Liver (tissue), 9 donors: Measurements from ENCODE around the gene KCNN1. TPM values are rescaled to one million over a fixed set of nuclear protein-coding genes. Genes with fewer than 3 reads are reported as not detected.

Experiments used
- DNase-seq: peaks from one replicate; pipeline ENCODE4 v3.0.0-alpha.2; 2017; ENCODE audit warnings: low spot score
- H3K27ac ChIP-seq, 2 donors: one replicate each; pipeline ENCODE4 v1.7.0; 2013; ENCODE audit warnings: inconsistent platforms in 2 of 2, low read length in 2 of 2, control low read depth in 1 of 2, low read depth in 1 of 2, mild to moderate bottlenecking in 1 of 2
- H3K27me3 ChIP-seq, 4 donors: one replicate each; pipeline versions ENCODE4 v1.6.1 to v1.7.0; 2013; ENCODE audit warnings: low read length in 3 of 4, inconsistent platforms in 1 of 4, mild to moderate bottlenecking in 1 of 4, moderate library complexity in 1 of 4; ENCODE audit not compliant: control insufficient read depth in 4 of 4, insufficient read depth in 4 of 4
- H3K36me3 ChIP-seq, 4 donors: one replicate each; pipeline versions ENCODE4 v1.6.1 to v1.7.0; 2013; ENCODE audit warnings: low read length in 3 of 4, mild to moderate bottlenecking in 3 of 4, low read depth in 1 of 4, moderate library complexity in 1 of 4; ENCODE audit not compliant: control insufficient read depth in 4 of 4, insufficient read depth in 3 of 4
- H3K4me1 ChIP-seq, 4 donors: one replicate each; pipeline versions ENCODE4 v1.6.1 to v1.7.0; 2013; ENCODE audit warnings: low read length in 3 of 4, mild to moderate bottlenecking in 3 of 4, moderate library complexity in 1 of 4; ENCODE audit not compliant: control insufficient read depth in 4 of 4, insufficient read depth in 4 of 4
- H3K4me3 ChIP-seq, 3 donors: one replicate each; pipeline versions ENCODE4 v1.6.1 to v1.7.0; 2013; ENCODE audit warnings: low read length in 3 of 3, control low read depth in 1 of 3, low read depth in 1 of 3, mild to moderate bottlenecking in 1 of 3
- H3K9ac ChIP-seq, 2 donors: one replicate each; pipeline ENCODE4 v1.7.0; 2013; ENCODE audit warnings: low read length in 2 of 2, mild to moderate bottlenecking in 2 of 2, moderate library complexity in 2 of 2, control low read depth in 1 of 2, low read depth in 1 of 2
- H3K9me3 ChIP-seq, 4 donors: one replicate each; pipeline versions ENCODE4 v1.6.1 to v1.7.0; 2013; ENCODE audit warnings: low read length in 3 of 4; ENCODE audit not compliant: control insufficient read depth in 4 of 4
- ATF3 ChIP-seq: IDR thresholded peaks from 2 replicates; pipeline ENCODE4 v1.6.1; 2016; ENCODE audit warnings: antibody characterized with exemption
- CTCF ChIP-seq: fragments of 150-350 bp; IDR thresholded peaks from 2 replicates; pipeline ENCODE4 v1.5.1; 2017; ENCODE audit warnings: improper control_type of control experiment, low read depth, low read length; ENCODE audit not compliant: missing input control
- EGR1 ChIP-seq, 2 donors: IDR thresholded peaks; 2 replicates each; pipeline ENCODE4 v1.6.1; 2016 to 2018; ENCODE audit warnings: antibody characterized with exemption in 2 of 2, low read depth in 2 of 2
- FOXA1 ChIP-seq: IDR thresholded peaks from 2 replicates; pipeline ENCODE4 v1.6.1; 2016; ENCODE audit warnings: antibody characterized with exemption
- FOXA2 ChIP-seq: IDR thresholded peaks from 2 replicates; pipeline ENCODE4 v1.6.1; 2016; ENCODE audit warnings: antibody characterized with exemption
- GABPA ChIP-seq, 2 donors: IDR thresholded peaks in 1 of 2; conservative IDR thresholded peaks in 1 of 2; 2 replicates each; pipeline ENCODE4 v1.6.1; 2016; ENCODE audit warnings: antibody characterized with exemption in 2 of 2, mild to moderate bottlenecking in 1 of 2, moderate library complexity in 1 of 2
- HNF4A ChIP-seq, 2 donors: conservative IDR thresholded peaks; 2 replicates each; pipeline ENCODE4 v1.6.1; 2016; ENCODE audit warnings: antibody characterized with exemption in 2 of 2, mild to moderate bottlenecking in 2 of 2
- JUND ChIP-seq, 2 donors: IDR thresholded peaks; 2 replicates each; pipeline ENCODE4 v1.6.1; 2016; ENCODE audit warnings: antibody characterized with exemption in 2 of 2
- MAX ChIP-seq: IDR thresholded peaks from 2 replicates; pipeline ENCODE4 v1.6.1; 2016; ENCODE audit warnings: antibody characterized with exemption
- NR2F2 ChIP-seq: IDR thresholded peaks from 2 replicates; pipeline ENCODE4 v1.6.1; 2016; ENCODE audit warnings: antibody characterized with exemption
- RAD21 ChIP-seq, 2 donors: IDR thresholded peaks; 2 replicates each; pipeline ENCODE4 v1.6.1; 2016; ENCODE audit warnings: antibody characterized with exemption in 2 of 2, mild to moderate bottlenecking in 2 of 2
- RXRA ChIP-seq, 2 donors: IDR thresholded peaks; 2 replicates each; pipeline ENCODE4 v1.6.1; 2017 to 2018; ENCODE audit warnings: antibody characterized with exemption in 2 of 2, mild to moderate bottlenecking in 1 of 2
- SP1 ChIP-seq: IDR thresholded peaks from 2 replicates; pipeline ENCODE4 v1.6.1; 2018; ENCODE audit warnings: antibody characterized with exemption, mild to moderate bottlenecking
- TAF1 ChIP-seq: conservative IDR thresholded peaks from 2 replicates; pipeline ENCODE4 v1.6.1; 2016; ENCODE audit warnings: antibody characterized with exemption, mild to moderate bottlenecking
- YY1 ChIP-seq: IDR thresholded peaks from 2 replicates; pipeline ENCODE4 v1.6.1; 2016; ENCODE audit warnings: antibody characterized with exemption, mild to moderate bottlenecking
- WGBS: extraction: QIAGEN DNeasy Blood & Tissue Kit; methylation state at CpG from one replicate; pipeline ENCODE4 v1.1.7; 2013; 5-methylcytosine and 5-hydroxymethylcytosine counted together
- polyA plus RNA-seq, 2 donors: library from polyadenylated mRNA; stranded (reverse) in 1 of 2; unstranded in 1 of 2; fragments of 200-250 nt in 1 of 2; fragments of >200 nt in 1 of 2; fragmentation: Nextera tagmentation in 1 of 2; extraction: Ambion mirVana in 1 of 2; gene quantifications; one replicate each; pipeline versions ENCODE4 v1.2.1 to v1.2.3, GENCODE V29; 2013 to 2015
- total RNA-seq, 2 donors: library from RNA; depleted of rRNA; stranded (reverse); fragments of >200 nt; gene quantifications; one replicate each; pipeline ENCODE4 v1.2.3, GENCODE V29; 2014
- TF ChIP-seq, protein P1 (sequence below): IDR thresholded peaks from 2 replicates; pipeline ENCODE4 v1.6.1; 2016; ENCODE audit warnings: antibody characterized with exemption, mild to moderate bottlenecking
- TF ChIP-seq, protein P2 (sequence below): IDR thresholded peaks from 2 replicates; pipeline ENCODE4 v1.6.1; 2016; ENCODE audit warnings: antibody characterized with exemption
- donor health status: healthy.
- donor health status: healthy.
- donor health status: healthy.
- donor health status: healthy.
- donor health status: healthy.

Gene KCNN1
- total and polyA plus RNA-seq, 4 donors = 0.05 to 0.08 (median 0.05) TPM; not detected in 1

GRCh38 chr19:17920527-17920926 lies 46.4 kb upstream of the KCNN1 start:
- no peak for DNase-seq
- TF ChIP-seq RAD21 (IDR thresholded peaks at IDR 0.05) (no peak), YY1 (no peak), EGR1 (IDR thresholded peaks at IDR 0.05; ENCODE audit: low read depth in 2 of 2) (no peak), FOXA2 (no peak), GABPA (IDR thresholded peaks at IDR 0.05 in 1 of 2, conservative IDR thresholded peaks at IDR 0.05 in 1 of 2) (no peak)

GRCh38 chr19:17922138-17922537 lies 44.8 kb upstream of the KCNN1 start:
- Histone ChIP-seq H3K27ac (no peak overlapping the region), H3K4me1 (no peaks in the 10 kb centered on the region), H3K9me3 (peaks cover 0 to 2% (median 0%) of the 10 kb centered on the region in 4 donors), H3K27me3 (no peaks in the 10 kb centered on the region), H3K4me3 (no peak overlapping the region), H3K9ac (no peak overlapping the region), H3K36me3 (no peaks in the 10 kb centered on the region)
- no peak for TF ChIP-seq RXRA (IDR thresholded peaks at IDR 0.05)
- TF ChIP-seq SP1 = no peak
- TF ChIP-seq YY1 = no peak
- no peak for TF ChIP-seq ATF3
- TF ChIP-seq, protein P1, sequence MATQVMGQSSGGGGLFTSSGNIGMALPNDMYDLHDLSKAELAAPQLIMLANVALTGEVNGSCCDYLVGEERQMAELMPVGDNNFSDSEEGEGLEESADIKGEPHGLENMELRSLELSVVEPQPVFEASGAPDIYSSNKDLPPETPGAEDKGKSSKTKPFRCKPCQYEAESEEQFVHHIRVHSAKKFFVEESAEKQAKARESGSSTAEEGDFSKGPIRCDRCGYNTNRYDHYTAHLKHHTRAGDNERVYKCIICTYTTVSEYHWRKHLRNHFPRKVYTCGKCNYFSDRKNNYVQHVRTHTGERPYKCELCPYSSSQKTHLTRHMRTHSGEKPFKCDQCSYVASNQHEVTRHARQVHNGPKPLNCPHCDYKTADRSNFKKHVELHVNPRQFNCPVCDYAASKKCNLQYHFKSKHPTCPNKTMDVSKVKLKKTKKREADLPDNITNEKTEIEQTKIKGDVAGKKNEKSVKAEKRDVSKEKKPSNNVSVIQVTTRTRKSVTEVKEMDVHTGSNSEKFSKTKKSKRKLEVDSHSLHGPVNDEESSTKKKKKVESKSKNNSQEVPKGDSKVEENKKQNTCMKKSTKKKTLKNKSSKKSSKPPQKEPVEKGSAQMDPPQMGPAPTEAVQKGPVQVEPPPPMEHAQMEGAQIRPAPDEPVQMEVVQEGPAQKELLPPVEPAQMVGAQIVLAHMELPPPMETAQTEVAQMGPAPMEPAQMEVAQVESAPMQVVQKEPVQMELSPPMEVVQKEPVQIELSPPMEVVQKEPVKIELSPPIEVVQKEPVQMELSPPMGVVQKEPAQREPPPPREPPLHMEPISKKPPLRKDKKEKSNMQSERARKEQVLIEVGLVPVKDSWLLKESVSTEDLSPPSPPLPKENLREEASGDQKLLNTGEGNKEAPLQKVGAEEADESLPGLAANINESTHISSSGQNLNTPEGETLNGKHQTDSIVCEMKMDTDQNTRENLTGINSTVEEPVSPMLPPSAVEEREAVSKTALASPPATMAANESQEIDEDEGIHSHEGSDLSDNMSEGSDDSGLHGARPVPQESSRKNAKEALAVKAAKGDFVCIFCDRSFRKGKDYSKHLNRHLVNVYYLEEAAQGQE = no peak
- no peak for TF ChIP-seq HNF4A (conservative IDR thresholded peaks at IDR 0.05)
- TF ChIP-seq TAF1 = no peak
- no peak for TF ChIP-seq CTCF
- TF ChIP-seq NR2F2 = no peak
- no peak for TF ChIP-seq GABPA (IDR thresholded peaks at IDR 0.05 in 1 of 2, conservative IDR thresholded peaks at IDR 0.05 in 1 of 2)
- TF ChIP-seq RAD21 (IDR thresholded peaks at IDR 0.05) = no peak
- TF ChIP-seq MAX = no peak
- no peak for TF ChIP-seq JUND (IDR thresholded peaks at IDR 0.05)
- no peak for TF ChIP-seq EGR1 (IDR thresholded peaks at IDR 0.05; ENCODE audit: low read depth in 2 of 2)
- TF ChIP-seq FOXA2 = no peak
- TF ChIP-seq, protein P2, sequence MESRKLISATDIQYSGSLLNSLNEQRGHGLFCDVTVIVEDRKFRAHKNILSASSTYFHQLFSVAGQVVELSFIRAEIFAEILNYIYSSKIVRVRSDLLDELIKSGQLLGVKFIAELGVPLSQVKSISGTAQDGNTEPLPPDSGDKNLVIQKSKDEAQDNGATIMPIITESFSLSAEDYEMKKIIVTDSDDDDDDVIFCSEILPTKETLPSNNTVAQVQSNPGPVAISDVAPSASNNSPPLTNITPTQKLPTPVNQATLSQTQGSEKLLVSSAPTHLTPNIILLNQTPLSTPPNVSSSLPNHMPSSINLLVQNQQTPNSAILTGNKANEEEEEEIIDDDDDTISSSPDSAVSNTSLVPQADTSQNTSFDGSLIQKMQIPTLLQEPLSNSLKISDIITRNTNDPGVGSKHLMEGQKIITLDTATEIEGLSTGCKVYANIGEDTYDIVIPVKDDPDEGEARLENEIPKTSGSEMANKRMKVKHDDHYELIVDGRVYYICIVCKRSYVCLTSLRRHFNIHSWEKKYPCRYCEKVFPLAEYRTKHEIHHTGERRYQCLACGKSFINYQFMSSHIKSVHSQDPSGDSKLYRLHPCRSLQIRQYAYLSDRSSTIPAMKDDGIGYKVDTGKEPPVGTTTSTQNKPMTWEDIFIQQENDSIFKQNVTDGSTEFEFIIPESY = no peak
- no peak for TF ChIP-seq FOXA1
- DNase-seq = no peak
- 55% methylated on average over 3 of the region's 3 CpGs for WGBS

More at GRCh38 chr19:17920527-17920926, 46.4 kb upstream of the KCNN1 start:
- Histone ChIP-seq H3K4me1 (no peaks in the 10 kb centered on the region), H3K27me3 (no peaks in the 10 kb centered on the region), H3K4me3 (no peak overlapping the region), H3K9ac (no peak overlapping the region), H3K27ac (no peak overlapping the region), H3K36me3 (no peaks in the 10 kb centered on the region), H3K9me3 (peaks cover 0 to 2% (median 0%) of the 10 kb centered on the region in 4 donors)
